HG02840 (cell line): ENCODE data around the gene CPD.
"Not testable (repeated sequence)": the region's sequence is repeated elsewhere in the genome, so short reads cannot be mapped to it uniquely, and the experiment has no call there.

Experiments used
- ATAC-seq: cut with Tn5 transposase; IDR thresholded peaks from one replicate; pipeline ENCODE4 v1.9.1; 2021; ENCODE audit warnings: mild to moderate bottlenecking, moderate library complexity, moderate number of reproducible peaks; ENCODE audit not compliant: unreplicated experiment, low FRiP score

CPD gene

DNA sequence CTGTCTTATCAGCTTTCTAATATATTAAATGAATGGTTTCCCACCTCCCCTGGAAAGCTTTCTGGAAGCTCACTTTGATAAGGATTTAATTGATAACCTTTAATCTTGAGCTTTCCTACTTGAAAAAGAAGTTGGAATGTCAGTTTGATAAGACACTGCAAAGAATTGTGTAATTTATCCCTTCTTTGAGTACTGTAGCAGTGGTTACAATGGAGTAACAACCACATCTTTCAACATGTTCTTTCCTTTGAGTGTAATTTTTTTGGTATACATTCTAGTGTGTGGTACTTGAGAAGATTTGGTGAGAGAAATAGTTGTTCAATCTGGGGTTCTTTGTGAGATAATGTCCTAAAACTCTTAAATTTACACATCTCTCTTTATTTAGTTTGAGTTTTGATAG, 43.4 kb downstream of the CPD start:
- ATAC-seq, result no peak

DNA sequence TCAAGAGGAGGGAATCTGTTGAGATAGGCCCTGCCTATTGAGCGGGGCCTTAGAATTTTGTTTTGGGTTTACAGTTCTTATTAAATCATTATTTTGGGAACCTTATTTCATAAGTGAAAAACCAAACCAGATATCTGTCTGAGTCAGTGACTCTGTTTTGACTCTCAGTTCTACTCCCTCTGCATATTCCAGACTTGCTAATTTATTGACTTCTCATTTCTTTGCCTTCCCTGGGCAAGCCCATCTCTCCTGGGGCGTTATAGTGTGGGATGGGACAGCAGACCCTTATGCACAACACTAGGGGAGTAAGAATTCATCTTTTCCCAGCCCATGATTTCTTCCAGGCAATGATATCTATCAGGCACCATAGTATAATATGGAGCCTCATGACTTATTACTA, 45.7 kb downstream of the CPD start:
- ATAC-seq, result no peak

DNA sequence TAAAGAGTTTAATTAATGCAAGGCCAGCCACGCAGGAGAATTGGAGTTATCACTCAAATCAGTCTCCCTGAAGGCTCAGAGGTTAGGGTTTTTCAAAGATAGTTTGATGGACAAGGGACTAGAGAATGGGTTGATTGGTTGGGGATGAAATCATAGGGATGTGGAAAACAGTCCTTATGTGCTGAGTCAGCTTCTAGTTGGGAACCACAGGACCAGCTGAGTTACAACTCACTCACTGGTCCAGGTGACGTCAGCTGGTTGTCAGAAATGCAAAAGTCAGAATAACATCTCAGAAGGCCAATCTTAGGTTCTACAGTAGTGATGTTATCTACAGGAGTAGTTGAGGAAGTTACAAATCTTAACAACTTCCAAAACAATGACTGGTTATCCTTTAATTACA, 47.6 kb downstream of the CPD start:
- ATAC-seq, result no peak

DNA sequence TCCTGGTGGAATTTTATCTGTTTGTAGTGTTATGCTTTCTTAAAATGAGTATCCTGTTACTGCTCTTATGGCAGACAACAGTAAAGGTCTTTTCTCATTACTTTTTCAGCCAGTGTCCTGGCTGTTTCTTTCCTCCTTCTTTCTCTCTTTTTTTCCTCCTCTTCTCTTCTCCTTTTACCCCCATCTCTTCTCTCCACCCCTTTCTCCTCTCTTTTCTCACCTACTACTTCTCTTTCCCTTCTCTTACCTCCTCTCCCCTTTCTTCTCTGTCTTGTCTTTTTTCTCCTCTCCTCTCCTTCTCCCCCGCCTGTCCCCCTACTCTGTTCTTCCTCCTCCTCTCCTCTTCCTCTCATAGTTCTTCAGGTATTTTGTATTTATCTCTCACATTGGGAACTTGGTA, 48.9 kb downstream of the CPD start:
- ATAC-seq, result no peak

DNA sequence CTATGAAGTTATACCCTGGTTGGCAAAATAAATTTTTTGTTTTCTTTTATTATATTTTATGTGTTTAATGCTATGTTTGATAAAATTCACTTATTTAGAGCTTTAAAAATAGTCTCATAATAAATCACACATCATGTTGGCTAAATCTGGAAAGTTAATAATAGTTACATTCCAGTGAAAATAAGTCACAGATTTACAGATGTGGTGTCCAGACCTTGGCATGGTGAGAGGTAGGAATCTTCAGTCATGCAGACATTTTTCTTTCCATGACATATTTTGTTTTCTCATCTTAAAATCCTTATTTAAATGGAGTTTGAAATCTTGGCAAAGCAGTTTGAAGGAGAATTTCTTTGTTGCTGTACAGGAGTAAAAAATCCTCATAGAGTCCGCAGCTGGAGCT, 50.4 kb downstream of the CPD start:
- ATAC-seq, result no peak

DNA sequence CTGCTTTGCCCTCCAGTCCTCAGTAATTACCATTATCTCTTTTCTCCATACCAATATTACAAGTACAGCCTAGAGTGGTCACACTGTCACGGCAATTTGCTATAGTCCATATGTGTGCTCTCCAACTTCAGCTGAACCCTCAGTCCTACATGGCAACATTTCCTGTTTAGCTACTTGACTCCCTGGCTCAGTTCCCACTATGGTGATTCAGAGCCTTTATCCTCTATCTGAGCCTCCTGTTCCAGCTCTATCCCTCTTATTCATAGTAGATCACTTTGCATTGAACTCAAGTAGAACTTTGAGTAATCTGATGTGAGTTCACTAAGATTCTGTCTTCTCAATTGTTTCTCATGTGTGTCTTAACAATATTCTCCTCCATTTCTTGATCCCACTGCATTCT, 54.8 kb downstream of the CPD start:
- no peak for ATAC-seq

DNA sequence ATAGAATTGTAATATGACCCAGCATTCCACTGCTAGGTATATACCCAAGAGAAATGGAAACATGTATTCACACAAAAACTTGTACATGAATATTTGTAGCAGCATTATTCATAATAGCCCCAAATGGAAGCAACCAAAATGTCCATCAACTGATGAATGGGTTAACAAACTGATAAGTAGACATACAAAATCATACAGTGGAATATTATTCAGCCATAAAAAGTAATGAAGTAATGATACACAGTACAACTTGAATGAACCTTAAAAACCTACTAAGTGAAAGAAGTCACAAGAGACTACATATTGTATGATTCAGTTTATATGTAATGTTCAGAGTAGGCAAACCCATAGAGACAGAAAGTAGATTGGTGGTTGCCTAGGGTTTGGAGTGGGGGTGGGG, 58.0 kb downstream of the CPD start:
- no peak for ATAC-seq

DNA sequence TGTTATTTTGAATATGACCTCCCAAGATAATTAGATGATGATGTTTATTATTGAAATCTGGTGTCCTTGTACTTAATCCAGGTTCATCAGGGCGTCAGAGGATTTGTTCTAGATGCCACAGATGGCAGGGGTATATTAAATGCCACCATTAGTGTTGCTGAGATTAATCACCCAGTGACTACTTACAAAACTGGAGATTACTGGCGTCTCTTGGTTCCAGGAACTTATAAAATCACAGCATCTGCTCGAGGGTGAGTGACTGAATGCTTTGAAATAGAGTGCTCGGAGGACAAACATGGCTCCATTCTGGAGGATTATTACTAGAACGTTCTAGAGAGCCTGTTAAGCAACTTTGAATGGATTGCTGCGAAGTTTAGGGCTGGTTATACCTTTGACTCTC, 65.0 kb downstream of the CPD start:
- no peak for ATAC-seq

DNA sequence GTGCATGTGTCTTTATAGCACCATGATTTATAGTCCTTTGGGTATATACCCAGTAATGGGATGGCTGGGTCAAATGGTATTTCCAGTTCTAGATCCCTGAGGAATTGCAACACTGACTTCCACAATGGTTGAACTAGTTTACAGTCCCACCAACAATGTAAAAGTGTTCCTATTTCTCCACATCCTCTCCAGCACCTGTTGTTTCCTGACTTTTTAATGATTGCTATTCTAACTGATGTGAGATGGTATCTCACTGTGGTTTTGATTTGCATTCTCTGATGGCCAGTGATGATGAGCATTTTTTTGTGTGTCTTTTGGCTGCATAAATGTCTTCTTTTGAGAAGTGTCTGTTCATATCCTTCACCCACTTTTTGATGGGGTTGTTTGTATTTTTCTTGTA, 67.9 kb downstream of the CPD start:
- not testable (repeated sequence) for ATAC-seq

DNA sequence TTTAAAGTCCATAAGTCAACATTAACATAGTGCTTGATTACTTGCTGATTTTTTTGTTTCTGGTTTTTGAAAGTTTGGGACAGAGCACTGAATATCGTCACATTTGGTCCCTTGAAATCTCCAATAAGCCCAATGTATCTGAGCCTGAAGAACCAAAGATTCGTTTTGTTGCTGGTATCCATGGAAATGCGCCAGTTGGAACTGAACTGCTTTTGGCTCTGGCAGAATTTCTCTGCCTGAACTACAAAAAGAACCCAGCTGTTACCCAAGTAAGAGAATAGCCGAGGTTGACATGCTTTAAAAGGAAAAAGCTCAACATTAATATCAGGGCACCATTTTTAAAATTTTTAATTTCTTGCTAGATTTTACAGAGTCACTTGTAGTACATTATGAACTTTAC, 70.8 kb downstream of the CPD start:
- no peak for ATAC-seq

DNA sequence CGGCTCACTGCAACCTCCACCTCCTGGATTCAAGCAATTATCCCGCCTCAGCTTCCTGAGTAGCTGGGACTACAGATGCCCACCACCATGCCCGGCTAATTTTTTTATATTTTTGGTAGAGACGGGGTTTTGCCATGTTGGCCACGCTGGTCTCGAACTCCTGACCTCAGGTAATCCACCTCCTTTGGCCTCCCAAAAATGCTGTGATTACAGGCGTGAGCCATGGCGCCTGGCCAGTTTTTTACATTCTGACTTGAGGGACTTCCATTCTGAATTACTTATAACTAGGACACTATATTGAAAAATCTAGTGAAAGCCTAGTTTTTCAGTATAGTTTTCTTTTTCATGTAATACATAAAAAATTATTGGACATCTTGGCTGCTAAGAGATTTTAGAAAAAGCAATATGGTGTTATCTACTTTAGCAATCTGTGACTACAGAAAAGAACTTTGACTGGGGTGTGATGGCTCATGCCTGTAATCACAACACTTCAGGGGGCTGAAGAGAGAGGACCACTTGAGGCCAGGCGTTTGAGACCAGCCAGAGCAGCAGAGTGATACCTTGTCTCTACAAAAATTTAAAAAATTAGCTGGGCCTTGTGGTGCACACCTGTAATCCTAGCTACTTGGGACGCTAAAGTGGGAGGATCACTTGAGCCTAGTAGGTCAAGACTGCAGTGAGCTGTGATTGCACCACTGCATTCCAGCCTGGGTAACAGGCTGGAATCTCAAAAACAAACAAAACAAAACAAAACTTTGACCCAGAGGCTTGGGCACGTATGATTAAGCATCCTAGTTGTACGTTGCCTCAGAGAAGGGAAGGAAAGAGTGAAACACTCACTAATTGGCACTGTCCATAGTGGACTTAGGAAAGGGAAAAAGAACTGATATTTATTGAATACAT, 71.6 kb downstream of the CPD start:
- no peak for ATAC-seq

DNA sequence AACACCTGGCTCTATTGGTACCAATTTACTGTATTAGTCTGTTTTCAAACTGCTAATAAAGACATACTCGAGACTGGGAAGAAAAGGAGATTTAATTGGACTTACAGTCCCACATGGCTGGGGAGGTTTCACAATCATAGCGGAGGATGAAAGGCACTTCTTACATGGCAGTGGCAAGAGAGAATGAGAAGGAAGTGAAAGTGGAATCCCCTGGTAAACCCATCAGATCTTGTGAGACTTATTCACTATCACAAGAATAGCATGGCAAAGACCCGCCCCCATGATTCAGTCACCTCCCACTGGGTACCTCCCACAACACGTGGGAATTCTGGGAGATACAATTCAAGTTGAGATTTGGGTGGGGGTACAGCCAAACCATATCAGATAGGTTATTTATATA, 75.9 kb downstream of the CPD start:
- no peak for ATAC-seq

DNA sequence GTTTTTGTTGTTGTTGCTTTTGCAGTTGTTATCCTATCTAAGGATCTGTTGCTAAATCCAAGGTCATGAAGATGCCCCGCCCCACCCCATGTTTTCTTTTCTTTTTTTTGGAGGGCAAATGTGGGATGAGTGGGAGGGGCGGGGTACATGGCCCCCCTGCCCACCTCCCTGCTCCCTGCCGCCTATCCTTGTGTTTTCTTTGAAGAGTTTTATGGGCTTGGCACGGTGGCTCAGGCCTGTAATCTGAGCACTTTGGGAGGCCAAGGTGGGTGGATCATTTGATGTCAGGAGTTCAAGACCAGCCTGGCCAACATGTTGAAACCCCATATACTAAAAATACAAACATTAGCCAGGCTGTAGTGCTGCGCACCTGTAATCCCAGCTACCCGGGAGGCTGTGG, 79.6 kb downstream of the CPD start:
- ATAC-seq, result no peak

DNA sequence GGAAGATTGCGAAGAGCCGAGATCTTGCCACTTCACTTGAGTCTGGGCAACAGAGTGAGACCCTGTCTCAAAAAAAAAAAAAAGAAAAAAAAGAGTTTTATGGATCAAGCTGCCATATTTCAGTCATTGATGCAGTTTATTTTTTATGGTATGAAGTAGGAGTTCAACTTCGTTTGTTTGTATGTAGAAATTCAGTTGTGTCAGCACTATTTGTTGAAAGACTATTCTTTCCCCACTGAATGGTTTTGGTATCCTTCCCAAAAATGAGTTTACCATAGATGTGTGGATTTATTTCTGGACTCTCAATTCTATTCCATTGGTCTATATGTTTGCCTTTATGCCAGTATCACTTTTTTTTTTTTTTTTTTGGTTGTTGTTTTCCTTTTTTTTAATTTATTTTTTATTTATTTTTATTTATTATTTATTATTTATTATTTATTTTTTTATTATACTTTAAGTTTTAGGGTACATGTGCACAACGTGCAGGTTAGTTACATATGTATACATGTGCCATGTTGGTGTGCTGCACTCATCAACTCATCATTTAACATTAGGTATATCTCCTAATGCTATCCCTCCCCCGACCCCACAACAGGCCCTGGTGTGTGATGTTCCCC, 80.2 kb downstream of the CPD start:
- ATAC-seq, result not testable (repeated sequence)

DNA sequence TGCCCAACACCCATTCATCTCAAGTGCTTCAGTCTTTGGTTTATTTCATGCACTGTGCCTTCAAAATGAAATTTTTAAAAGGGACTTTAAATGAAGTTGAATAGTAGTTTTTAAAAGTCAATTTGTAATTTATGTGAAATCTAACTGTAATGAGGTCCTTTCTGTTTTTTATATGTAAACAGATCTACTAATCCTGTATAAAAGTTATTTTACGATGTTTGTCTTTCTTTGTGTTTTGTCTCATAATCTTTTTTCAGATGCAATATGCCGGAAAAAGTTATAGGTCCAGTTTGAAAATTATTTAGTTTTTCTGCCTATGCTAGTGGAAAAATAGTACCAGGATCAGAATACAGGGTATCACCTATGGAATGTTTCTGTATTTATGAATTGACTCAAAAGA, 89.7 kb downstream of the CPD start:
- no peak for ATAC-seq

DNA sequence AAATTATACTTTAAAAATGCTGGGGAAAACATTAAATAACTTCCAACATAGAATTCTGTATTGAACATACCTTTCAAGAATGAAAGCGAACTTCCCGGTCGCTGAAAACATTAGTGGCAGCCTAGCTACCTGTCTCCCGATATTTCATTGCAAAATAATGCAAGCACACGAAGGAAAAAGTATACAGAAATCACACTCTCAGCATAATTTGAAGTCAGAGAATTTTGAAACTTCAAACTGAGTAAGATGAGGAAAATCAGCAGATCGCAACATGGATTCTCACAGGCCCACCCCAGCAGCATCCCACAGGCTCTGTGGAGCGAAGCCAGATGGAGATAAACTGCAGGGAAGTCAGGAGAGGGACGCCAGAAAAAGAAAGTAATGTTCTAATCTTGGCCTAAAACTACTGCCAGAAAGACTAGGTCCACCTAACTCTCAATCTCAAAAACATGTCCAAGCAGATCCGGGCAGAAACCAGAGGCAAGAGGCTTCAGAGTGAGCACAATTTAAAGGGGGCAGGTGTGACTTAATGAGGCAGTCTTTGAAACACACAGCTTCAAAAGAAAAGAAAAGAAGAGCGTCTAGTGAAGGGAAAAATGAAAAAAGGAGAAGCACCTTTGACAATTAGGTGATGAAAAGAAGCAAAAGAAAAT, 93.6 kb downstream of the CPD start:
- no peak for ATAC-seq

DNA sequence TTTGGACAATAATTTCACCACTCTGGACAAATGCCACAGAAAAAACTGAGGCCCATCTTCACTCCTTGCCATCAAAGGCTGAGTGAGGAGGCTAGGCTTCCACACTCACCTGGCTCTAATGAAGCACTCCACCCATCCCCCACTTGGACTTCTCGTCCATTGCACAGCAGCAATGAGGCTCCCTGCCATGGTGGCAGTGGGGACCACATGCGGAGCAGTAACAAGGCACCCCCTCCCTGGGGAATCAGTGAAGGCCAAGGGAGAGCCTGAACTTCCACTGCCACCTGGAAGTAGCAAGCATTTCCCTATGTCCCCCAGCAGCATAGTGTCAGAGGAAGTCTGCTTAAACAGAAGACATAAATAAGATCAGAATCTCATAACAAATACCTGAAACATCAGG, 96.5 kb downstream of the CPD start:
- ATAC-seq, result no peak

DNA sequence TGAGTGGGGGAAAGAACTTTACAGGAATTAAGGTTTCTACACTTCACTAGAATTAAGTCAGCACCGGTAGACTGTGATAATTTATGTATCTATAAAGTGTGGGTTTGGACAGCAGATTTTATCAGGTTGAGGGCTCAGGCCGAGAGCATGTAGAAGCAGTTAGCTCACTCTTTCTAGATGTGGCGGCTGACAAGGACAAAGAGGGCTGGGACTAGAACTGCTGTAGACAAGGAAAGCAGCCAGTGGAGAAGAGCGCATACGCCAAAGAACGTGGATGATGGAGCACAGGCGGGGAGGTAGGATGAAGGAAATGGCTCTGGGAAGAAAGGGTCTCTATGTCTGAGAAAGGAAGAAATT, 98.0 kb downstream of the CPD start:
- no peak for ATAC-seq

DNA sequence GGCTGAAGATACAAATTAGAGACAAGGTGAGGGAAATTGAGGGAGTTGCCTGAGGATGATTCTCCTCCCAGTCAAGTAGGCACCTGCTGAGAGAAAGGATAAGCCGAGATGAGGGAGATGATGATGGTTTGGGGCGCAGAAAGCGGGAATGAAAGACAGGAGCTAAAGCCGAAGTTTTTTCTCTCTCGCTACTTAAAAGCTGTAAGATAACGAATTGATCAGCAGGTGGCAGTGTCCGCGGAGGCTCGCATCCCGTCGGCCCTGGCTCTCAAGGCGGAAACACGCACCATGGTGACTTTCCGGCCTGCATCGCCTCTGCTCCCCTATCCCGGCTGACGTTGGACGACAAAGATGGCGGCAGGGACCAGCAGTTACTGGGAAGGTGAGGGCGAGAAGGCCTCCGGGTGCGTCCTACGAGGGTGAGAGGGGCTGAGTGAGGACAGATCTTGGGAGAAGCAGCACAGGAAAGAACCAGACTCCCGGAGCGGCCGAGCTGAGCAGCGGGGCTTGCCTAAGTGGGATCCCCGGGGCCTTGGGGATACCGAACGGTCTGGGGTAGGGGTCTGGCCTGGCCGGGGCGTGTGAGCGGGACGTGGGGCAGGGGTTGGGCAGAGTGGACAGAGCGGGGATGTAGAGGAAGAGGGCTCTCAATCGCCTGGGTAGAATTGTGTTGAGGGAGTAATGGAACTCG, 98.5 kb downstream of the CPD start, which contains the start of gene GOSR1:
TSS of gene GOSR1 (plus strand) at position 326 of the 691 bp plus-strand sequence. CDS start at position 352, 26 bp downstream.
- peak; percentile 96 for ATAC-seq

DNA sequence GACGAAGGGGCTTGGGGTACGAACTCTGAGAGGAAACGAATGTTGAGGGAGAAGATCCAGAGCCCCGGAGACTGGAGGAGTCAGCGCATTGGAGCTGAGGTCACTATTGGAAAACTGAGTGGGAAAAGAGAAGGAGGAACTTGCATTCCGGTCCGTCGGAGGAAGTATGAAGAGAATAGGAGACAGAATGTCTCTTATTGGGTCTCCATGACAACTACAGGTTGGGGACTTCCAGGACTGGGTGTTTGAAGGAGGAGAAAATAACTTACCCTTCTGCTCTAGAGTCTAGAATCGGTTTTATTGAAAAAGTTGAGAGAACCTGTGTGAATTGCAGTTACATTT, 99.0 kb downstream of the CPD start:
- ATAC-seq, result no peak

DNA sequence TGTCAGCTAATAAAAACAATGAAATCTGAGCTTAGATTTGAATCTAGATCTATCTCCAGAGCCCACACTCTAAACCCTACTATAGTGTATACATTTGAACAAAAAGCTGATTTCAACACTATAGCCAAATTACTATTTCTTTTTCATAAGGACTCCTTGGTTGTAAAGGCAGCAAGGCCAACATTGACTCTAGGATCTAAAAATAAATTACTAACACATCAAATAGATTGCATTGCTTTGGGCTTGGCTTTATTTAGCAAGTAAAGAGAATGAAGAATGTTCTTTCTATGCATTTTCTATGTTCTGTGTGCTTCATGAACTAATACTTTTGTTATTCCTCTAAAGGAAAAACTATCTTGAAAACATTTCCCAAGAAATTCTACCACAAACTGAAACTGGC, 103.8 kb downstream of the CPD start:
- no peak for ATAC-seq
